ENCODE data around the gene HIGD1A.

HIGD1A gene

GRCh38 chr3:42846685-42847522, 42.6 kb upstream of the HIGD1A start:
- H3K36me3 ChIP-seq (ENCODE audit: insufficient read depth, low read length) = no peaks in the 10 kb centered on the region
- no peaks in the 10 kb centered on the region for H3K9me3 ChIP-seq (ENCODE audit: low read depth, low read length)
- no peak overlapping the region for H3K4me3 ChIP-seq
- TF ChIP-seq EZH2 (IDR thresholded peaks at IDR 0.05) = no peak
- no peak for TF ChIP-seq FOXP2 (optimal IDR thresholded peaks at IDR 0.05; ENCODE audit: control extremely low read depth, extremely low read length, insufficient read depth)
- TF ChIP-seq POLR2AphosphoS5 (IDR thresholded peaks at IDR 0.05; ENCODE audit: borderline replicate concordance, low read depth, low read length) = no peak
- H3K27ac ChIP-seq = no peak overlapping the region
- H3K9ac ChIP-seq (ENCODE audit: insufficient read length) = no peak overlapping the region
- DNase-seq (ENCODE audit: low read depth, low spot score) = no peak

GRCh38 chr3:42844815-42845214, 40.5 kb upstream of the HIGD1A start:
- Histone ChIP-seq H3K36me3 (ENCODE audit: insufficient read depth, low read length) (no peaks in the 10 kb centered on the region), H3K9ac (ENCODE audit: insufficient read length) (no peak overlapping the region), H3K27ac (no peak overlapping the region), H3K9me3 (ENCODE audit: low read depth, low read length) (no peaks in the 10 kb centered on the region), H3K4me3 (no peak overlapping the region)
- DNase-seq (ENCODE audit: low read depth, low spot score) = no peak
- TF ChIP-seq EZH2 (IDR thresholded peaks at IDR 0.05) (no peak), FOXP2 (optimal IDR thresholded peaks at IDR 0.05; ENCODE audit: control extremely low read depth, extremely low read length, insufficient read depth) (no peak), POLR2AphosphoS5 (IDR thresholded peaks at IDR 0.05; ENCODE audit: borderline replicate concordance, low read depth, low read length) (no peak)

GRCh38 chr3:42844412-42844713, 40.1 kb upstream of the HIGD1A start:
- H3K4me3 ChIP-seq = no peak overlapping the region
- H3K9me3 ChIP-seq (ENCODE audit: low read depth, low read length) = no peaks in the 10 kb centered on the region
- TF ChIP-seq FOXP2 (optimal IDR thresholded peaks at IDR 0.05; ENCODE audit: control extremely low read depth, extremely low read length, insufficient read depth) (no peak), EZH2 (IDR thresholded peaks at IDR 0.05) (no peak)
- no peak for DNase-seq (ENCODE audit: low read depth, low spot score)
- H3K9ac ChIP-seq (ENCODE audit: insufficient read length) = no peak overlapping the region
- H3K36me3 ChIP-seq (ENCODE audit: insufficient read depth, low read length) = no peaks in the 10 kb centered on the region
- H3K27ac ChIP-seq = no peak overlapping the region

GRCh38 chr3:42843713-42844411, 39.6 kb upstream of the HIGD1A start:
- no peak overlapping the region for H3K27ac ChIP-seq
- no peaks in the 10 kb centered on the region for H3K36me3 ChIP-seq (ENCODE audit: insufficient read depth, low read length)
- no peaks in the 10 kb centered on the region for H3K9me3 ChIP-seq (ENCODE audit: low read depth, low read length)
- no peak for TF ChIP-seq POLR2AphosphoS5 (IDR thresholded peaks at IDR 0.05; ENCODE audit: borderline replicate concordance, low read depth, low read length)
- TF ChIP-seq EZH2 (IDR thresholded peaks at IDR 0.05) = no peak
- no peak for TF ChIP-seq FOXP2 (optimal IDR thresholded peaks at IDR 0.05; ENCODE audit: control extremely low read depth, extremely low read length, insufficient read depth)
- no peak overlapping the region for H3K4me3 ChIP-seq
- H3K9ac ChIP-seq (ENCODE audit: insufficient read length) = no peak overlapping the region
- DNase-seq (ENCODE audit: low read depth, low spot score) = no peak

GRCh38 chr3:42841332-42841731, 37.0 kb upstream of the HIGD1A start:
- DNase-seq (ENCODE audit: low read depth, low spot score) = no peak
- TF ChIP-seq EZH2 (IDR thresholded peaks at IDR 0.05) = no peak
- no peak for TF ChIP-seq POLR2AphosphoS5 (IDR thresholded peaks at IDR 0.05; ENCODE audit: borderline replicate concordance, low read depth, low read length)
- TF ChIP-seq FOXP2 (optimal IDR thresholded peaks at IDR 0.05; ENCODE audit: control extremely low read depth, extremely low read length, insufficient read depth) = no peak
- Histone ChIP-seq H3K4me3 (no peak overlapping the region), H3K9me3 (ENCODE audit: low read depth, low read length) (no peaks in the 10 kb centered on the region), H3K36me3 (ENCODE audit: insufficient read depth, low read length) (no peaks in the 10 kb centered on the region), H3K9ac (ENCODE audit: insufficient read length) (no peak overlapping the region), H3K27ac (no peak overlapping the region)

GRCh38 chr3:42839616-42840015, 35.3 kb upstream of the HIGD1A start:
- no peak overlapping the region for H3K4me3 ChIP-seq
- no peak for TF ChIP-seq EZH2 (IDR thresholded peaks at IDR 0.05)
- no peak for TF ChIP-seq POLR2AphosphoS5 (IDR thresholded peaks at IDR 0.05; ENCODE audit: borderline replicate concordance, low read depth, low read length)
- TF ChIP-seq FOXP2 (optimal IDR thresholded peaks at IDR 0.05; ENCODE audit: control extremely low read depth, extremely low read length, insufficient read depth) = no peak
- no peak overlapping the region for H3K9ac ChIP-seq (ENCODE audit: insufficient read length)
- no peak overlapping the region for H3K27ac ChIP-seq
- no peaks in the 10 kb centered on the region for H3K9me3 ChIP-seq (ENCODE audit: low read depth, low read length)
- DNase-seq (ENCODE audit: low read depth, low spot score) = no peak
- no peaks in the 10 kb centered on the region for H3K36me3 ChIP-seq (ENCODE audit: insufficient read depth, low read length)

- DNase-seq (ENCODE audit: low read depth, low spot score) = no peak
- no peak for TF ChIP-seq FOXP2 (optimal IDR thresholded peaks at IDR 0.05; ENCODE audit: control extremely low read depth, extremely low read length, insufficient read depth)
- TF ChIP-seq EZH2 (IDR thresholded peaks at IDR 0.05) = no peak
- TF ChIP-seq POLR2AphosphoS5 (IDR thresholded peaks at IDR 0.05; ENCODE audit: borderline replicate concordance, low read depth, low read length) = no peak
- Histone ChIP-seq H3K9ac (ENCODE audit: insufficient read length) (no peak overlapping the region), H3K9me3 (ENCODE audit: low read depth, low read length) (no peaks in the 10 kb centered on the region), H3K36me3 (ENCODE audit: insufficient read depth, low read length) (no peaks in the 10 kb centered on the region), H3K27ac (no peak overlapping the region), H3K4me3 (no peak overlapping the region)
Measured at GRCh38 chr3:42838571-42838970, 34.3 kb upstream of the HIGD1A start.

- TF ChIP-seq EZH2 (IDR thresholded peaks at IDR 0.05) (no peak), POLR2AphosphoS5 (IDR thresholded peaks at IDR 0.05; ENCODE audit: borderline replicate concordance, low read depth, low read length) (no peak)
- DNase-seq (ENCODE audit: low read depth, low spot score) = no peak
- H3K9ac ChIP-seq (ENCODE audit: insufficient read length) = no peak overlapping the region
- H3K4me3 ChIP-seq = no peak overlapping the region
- no peak overlapping the region for H3K27ac ChIP-seq
- no peaks in the 10 kb centered on the region for H3K36me3 ChIP-seq (ENCODE audit: insufficient read depth, low read length)
- H3K9me3 ChIP-seq (ENCODE audit: low read depth, low read length) = no peaks in the 10 kb centered on the region
Measured at GRCh38 chr3:42836150-42837123, 32.1 kb upstream of the HIGD1A start.

Measured in SK-N-MC (cell line).